MM.1S (cell line): ENCODE measurements around the gene MEX3D.

Source experiments
- EZH2 ChIP-seq: fragments of 300-600 bp; sonication (generic); optimal IDR thresholded peaks from 2 replicates; pipeline ENCODE3; 2017; ENCODE audit warnings: low read depth, mild to moderate bottlenecking, antibody characterized with exemption, low read length, mixed read lengths
- EZH2phosphoT487 ChIP-seq: fragments of 300-600 bp; sonication (generic); IDR thresholded peaks from 2 replicates; pipeline ENCODE4 v1.6.1; 2018; ENCODE audit warnings: antibody characterized with exemption, low read length
- TF ChIP-seq, protein P1 (sequence below): fragments of 300-600 bp; sonication (generic); IDR thresholded peaks from 2 replicates; pipeline ENCODE4 v1.5.1; 2016; ENCODE audit warnings: antibody characterized with exemption, low read length, mixed read lengths

DNA sequence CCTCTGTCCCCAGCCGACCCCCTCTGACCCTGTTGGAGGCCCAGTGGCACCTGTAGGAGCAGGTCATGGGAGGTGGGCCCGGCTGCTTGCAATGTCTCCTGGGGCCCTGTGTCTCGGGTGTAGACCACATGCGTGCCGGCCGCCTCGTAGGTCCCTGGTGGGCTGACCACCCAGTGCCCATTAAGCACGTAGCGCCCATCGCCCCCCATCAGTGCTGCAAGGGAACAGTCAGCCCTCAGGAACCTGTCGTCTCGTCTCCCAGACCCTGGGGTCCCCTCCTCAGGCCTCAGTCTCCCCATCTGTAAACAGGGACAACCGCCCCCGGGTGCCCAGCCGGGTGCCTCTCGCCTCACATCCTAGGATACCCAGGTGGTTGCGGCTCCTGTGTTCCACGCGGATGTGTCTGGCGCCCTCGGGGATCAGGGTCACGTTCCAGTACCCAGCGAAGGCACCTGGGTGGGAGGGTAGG, 60.9 kb downstream of the MEX3D start:
- TF ChIP-seq, protein P1, sequence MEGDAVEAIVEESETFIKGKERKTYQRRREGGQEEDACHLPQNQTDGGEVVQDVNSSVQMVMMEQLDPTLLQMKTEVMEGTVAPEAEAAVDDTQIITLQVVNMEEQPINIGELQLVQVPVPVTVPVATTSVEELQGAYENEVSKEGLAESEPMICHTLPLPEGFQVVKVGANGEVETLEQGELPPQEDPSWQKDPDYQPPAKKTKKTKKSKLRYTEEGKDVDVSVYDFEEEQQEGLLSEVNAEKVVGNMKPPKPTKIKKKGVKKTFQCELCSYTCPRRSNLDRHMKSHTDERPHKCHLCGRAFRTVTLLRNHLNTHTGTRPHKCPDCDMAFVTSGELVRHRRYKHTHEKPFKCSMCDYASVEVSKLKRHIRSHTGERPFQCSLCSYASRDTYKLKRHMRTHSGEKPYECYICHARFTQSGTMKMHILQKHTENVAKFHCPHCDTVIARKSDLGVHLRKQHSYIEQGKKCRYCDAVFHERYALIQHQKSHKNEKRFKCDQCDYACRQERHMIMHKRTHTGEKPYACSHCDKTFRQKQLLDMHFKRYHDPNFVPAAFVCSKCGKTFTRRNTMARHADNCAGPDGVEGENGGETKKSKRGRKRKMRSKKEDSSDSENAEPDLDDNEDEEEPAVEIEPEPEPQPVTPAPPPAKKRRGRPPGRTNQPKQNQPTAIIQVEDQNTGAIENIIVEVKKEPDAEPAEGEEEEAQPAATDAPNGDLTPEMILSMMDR = no peak
- TF ChIP-seq EZH2 (no peak), EZH2phosphoT487 (no peak)
